HG02610 (cell line): ENCODE measurements around the gene CYTH3.

Experiments used
- ATAC-seq: cut with Tn5 transposase; IDR thresholded peaks from one replicate; pipeline ENCODE4 v1.9.1; 2021; ENCODE audit warnings: mild to moderate bottlenecking, moderate library complexity; ENCODE audit not compliant: unreplicated experiment

CYTH3 gene

GRCh38 chr7:6116211-6116610 is 156.2 kb downstream of the CYTH3 start:
- ATAC-seq, result no peak
